NB4 (cell line): ENCODE results near the gene RFFL.
"Not testable (repeated sequence)": the region's sequence is repeated elsewhere in the genome, so short reads cannot be mapped to it uniquely, and the experiment has no call there.

Source experiments
- DNase-seq: peaks from one replicate; pipeline ENCODE4 v3.0.0; 2010; ENCODE audit warnings: low read depth
- H3K4me3 ChIP-seq: one replicate; pipeline ENCODE4 v1.5.1; 2011; ENCODE audit warnings: mild to moderate bottlenecking, low read depth, low read length, moderate library complexity
- CTCF ChIP-seq: IDR thresholded peaks from one replicate; pipeline ENCODE4 v1.5.1; 2012; ENCODE audit warnings: low read depth, low read length
- MAX ChIP-seq: IDR thresholded peaks from 2 replicates; pipeline ENCODE4 v1.6.1; 2011; ENCODE audit warnings: low read depth, low read length
- MYC ChIP-seq: IDR thresholded peaks from 2 replicates; pipeline ENCODE4 v1.6.1; 2011; ENCODE audit warnings: low read depth, low read length
- POLR2A ChIP-seq: IDR thresholded peaks from 2 replicates; pipeline ENCODE4 v1.6.1; 2011; ENCODE audit warnings: mild to moderate bottlenecking; ENCODE audit not compliant: insufficient read length; ENCODE audit errors: extremely low read depth

The RFFL gene

GRCh38 chr17:35038453-35038852 is 25.1 kb downstream of the RFFL start:
- no peak for TF ChIP-seq MAX
- TF ChIP-seq CTCF, result no peak
- TF ChIP-seq MYC, result no peak
- TF ChIP-seq POLR2A, result no peak
- H3K4me3 ChIP-seq, result no peak overlapping the region
- no peak for DNase-seq

GRCh38 chr17:35030780-35031179 is 32.7 kb downstream of the RFFL start:
- no peak for DNase-seq
- no peak overlapping the region for H3K4me3 ChIP-seq
- TF ChIP-seq MYC, result no peak

- no peak overlapping the region for H3K4me3 ChIP-seq
- no peak for TF ChIP-seq POLR2A
- no peak for TF ChIP-seq MYC
- no peak for TF ChIP-seq CTCF
- TF ChIP-seq MAX, result no peak
- DNase-seq, result peak; percentile 76
Observed at GRCh38 chr17:35028531-35029262, 34.8 kb downstream of the RFFL start.

- H3K4me3 ChIP-seq, DNase-seq: not testable (repeated sequence)
Observed at GRCh38 chr17:35028097-35028496, 35.4 kb downstream of the RFFL start.

- H3K4me3 ChIP-seq, result no peak overlapping the region
- DNase-seq, result no peak
- no peak for TF ChIP-seq CTCF
Observed at GRCh38 chr17:35025541-35025940, 38.0 kb downstream of the RFFL start.

- H3K4me3 ChIP-seq, result no peak overlapping the region
- no peak for TF ChIP-seq MYC
- TF ChIP-seq POLR2A, result no peak
- TF ChIP-seq MAX, result no peak
- TF ChIP-seq CTCF, result no peak
- no peak for DNase-seq
Observed at GRCh38 chr17:35023538-35023937, 40.0 kb downstream of the RFFL start.

GRCh38 chr17:35022536-35023063 is 40.9 kb downstream of the RFFL start:
- DNase-seq, result peak; percentile 86
- H3K4me3 ChIP-seq, result no peak overlapping the region
- TF ChIP-seq POLR2A (no peak), MAX (no peak), MYC (no peak; the same call in 1 of the 2 replicates)
